K562 (cell line): ENCODE measurements around the gene JAG2. TPM values are rescaled to one million over a fixed set of nuclear protein-coding genes. Genes with fewer than 3 reads are reported as not detected.
A peak's percentile ranks its signal among the peaks of the same experiment; 100 is the strongest.

Experiments
- ATAC-seq: fragments of 200-7000 bp; cut with Tn5 transposase; 3 replicates; pipeline ENCODE4 v1.9.1; 2020; ENCODE audit warnings: moderate library complexity
- BruUV-seq: library from RNA; stranded (reverse); fragments of 400-500 nt; replicated peaks from 2 replicates; lab custom pipeline; 2021; lab: Mats Ljungman, UMichigan
- CTCF ChIA-PET: fragments of 300-600 bp; formaldehyde crosslinking; extraction: SDS; loops from one replicate; lab custom pipeline; 2021; ENCODE audit warnings: low intra/inter-chr PET ratio; lab: Yijun Ruan, JAX
- POLR2A ChIA-PET: fragments of 300-600, 350-650 bp; sonication (Branson Sonifier 250); formaldehyde crosslinking; extraction: SDS; loops from one replicate; lab custom pipeline; 2021; ENCODE audit warnings: antibody characterized with exemption, inconsistent platforms; lab: Yijun Ruan, JAX
- DNase-seq, 4 experiments: peaks; one replicate each; pipeline versions ENCODE4 v3.0.0 to v3.0.0-alpha.2; 2011 to 2018; ENCODE audit warnings: low spot score in 3 of 4, mixed read lengths in 3 of 4; ENCODE audit errors: extremely low read depth in 1 of 4
- FAIRE-seq: peaks from 2 replicates; lab custom pipeline; 2011; peaks lifted over from hg19 to GRCh38; lab: Jason Lieb, UNC
- H2AFZ ChIP-seq: 2 replicates; pipeline ENCODE4 v1.6.0; 2011; ENCODE audit warnings: low read depth, low read length, control low read depth, inconsistent platforms
- H3K27ac ChIP-seq: fragments of 200-600 bp; 3 replicates; pipeline ENCODE4 v1.8.0; 2011; ENCODE audit warnings: low read depth, mild to moderate bottlenecking, control low read depth, inconsistent platforms, low read length, moderate library complexity, mixed read lengths; ENCODE audit errors: extremely low read depth
- H3K27me3 ChIP-seq, 2 experiments: fragments of 300-600 bp in 1 of 2; 2 replicates in 1 of 2; 3 replicates in 1 of 2; pipeline versions ENCODE4 v1.6.0 to v1.8.0; 2011; ENCODE audit warnings: inconsistent platforms in 2 of 2, low read length in 2 of 2, mild to moderate bottlenecking in 1 of 2, mixed read lengths in 1 of 2, moderate library complexity in 1 of 2; ENCODE audit not compliant: control insufficient read depth in 2 of 2, insufficient read depth in 2 of 2
- H3K36me3 ChIP-seq: fragments of 300-600 bp; 3 replicates; pipeline ENCODE4 v1.8.0; 2011; ENCODE audit warnings: mild to moderate bottlenecking, low read length, inconsistent platforms; ENCODE audit not compliant: control insufficient read depth, insufficient read depth
- H3K4me1 ChIP-seq, 2 experiments: fragments of 200-600 bp in 1 of 2; replicated peaks in 1 of 2; 2 replicates in 1 of 2; 3 replicates in 1 of 2; pipeline versions ENCODE4 v1.5.1 to v1.8.0; 2011; ENCODE audit warnings: inconsistent platforms in 2 of 2, low read length in 2 of 2, mild to moderate bottlenecking in 1 of 2, mixed read lengths in 1 of 2, moderate library complexity in 1 of 2; ENCODE audit not compliant: control insufficient read depth in 2 of 2, insufficient read depth in 2 of 2
- H3K4me2 ChIP-seq: 2 replicates; pipeline ENCODE4 v1.6.1; 2011; ENCODE audit warnings: low read length, control low read depth, inconsistent platforms, mixed read lengths; ENCODE audit not compliant: insufficient read depth
- H3K4me3 ChIP-seq: fragments of 200-600 bp; sonication (generic), shearing (Covaris generic); 2 replicates; pipeline ENCODE4 v1.5.1; 2016; ENCODE audit warnings: control low read depth, inconsistent platforms
- H3K79me2 ChIP-seq: fragments of 200-600 bp; 3 replicates; pipeline ENCODE4 v1.8.0; 2011; ENCODE audit warnings: low read length, inconsistent platforms; ENCODE audit not compliant: control insufficient read depth, insufficient read depth
- H3K9ac ChIP-seq, 2 experiments: 2 replicates each; pipeline versions ENCODE4 v1.6.0 to v1.6.1; 2011; ENCODE audit warnings: low read depth in 2 of 2, low read length in 2 of 2, control low read depth in 1 of 2, inconsistent platforms in 1 of 2, mild to moderate bottlenecking in 1 of 2, mixed read lengths in 1 of 2; ENCODE audit not compliant: insufficient read depth in 1 of 2
- H3K9me1 ChIP-seq: one replicate; pipeline ENCODE4 v1.6.0; 2011; ENCODE audit warnings: inconsistent platforms, mild to moderate bottlenecking, low read length, moderate library complexity; ENCODE audit not compliant: control insufficient read depth, insufficient read depth
- H3K9me3 ChIP-seq: replicated peaks from 2 replicates; pipeline ENCODE4 v1.5.1; 2011; ENCODE audit warnings: low read depth, low read length, inconsistent platforms; ENCODE audit not compliant: control insufficient read depth, insufficient read depth
- H4K20me1 ChIP-seq: replicated peaks from 2 replicates; pipeline ENCODE4 v1.6.1; 2011; ENCODE audit warnings: low read length, inconsistent platforms, mixed read lengths; ENCODE audit not compliant: control insufficient read depth, insufficient read depth
- CBFA2T2 ChIP-seq: fragments of 450-650 bp; conservative IDR thresholded peaks from 2 replicates; pipeline ENCODE4 v1.6.1; 2017; ENCODE audit warnings: mild to moderate bottlenecking
- CBX1 ChIP-seq: sonication (generic); IDR thresholded peaks from 2 replicates; pipeline ENCODE4 v1.6.1; 2016; ENCODE audit warnings: antibody characterized with exemption, low read depth, mild to moderate bottlenecking
- HMG20A ChIP-seq: fragments of 450-650 bp; formaldehyde crosslinking; conservative IDR thresholded peaks from 2 replicates; pipeline ENCODE4 v1.4.0; 2020; ENCODE audit warnings: mild to moderate bottlenecking, mixed read lengths
- WGBS: fragments of 100-300 bp; shearing (Covaris generic); methylation state at CpG from one replicate; pipeline ENCODE4 v1.1.6; 2016; ENCODE audit warnings: low coverage, mixed read lengths; ENCODE audit not compliant: insufficient coverage; ENCODE audit errors: missing lambda C conversion rate; 5-methylcytosine and 5-hydroxymethylcytosine counted together
- in situ Hi-C: fragments of 300-500 bp; cut with MboI; formaldehyde crosslinking; loops from 4 replicates; pipeline ENCODE4 v1.15.0; 2018; ENCODE audit warnings: inconsistent platforms, mixed read lengths
- intact Hi-C: fragments of 100-400 bp; cut with micrococcal nuclease; formaldehyde crosslinking; loops from 2 replicates; pipeline ENCODE4 v1.14.2; 2022
- polyA plus RNA-seq, 8 experiments: library from polyadenylated mRNA; depleted of rRNA in 4 of 8; stranded (reverse) in 5 of 8; unstranded in 3 of 8; fragments of >200 nt; fragmentation: Nextera tagmentation in 2 of 8; fragmentation: Illumina TruSeq in 1 of 8; extraction: Ambion mirVana in 2 of 8; extraction: Trizol in 1 of 8; gene quantifications; 2 replicates each; pipeline versions ENCODE4 v1.2.1 to v1.2.3, GENCODE V29; 2011 to 2014; ENCODE audit warnings: inconsistent platforms in 1 of 8, missing spikeins in 1 of 8
- total RNA-seq, 7 experiments: library from RNA; depleted of rRNA in 6 of 7; stranded (reverse); fragments of >200 nt in 6 of 7; fragmentation: Illumina TruSeq in 2 of 7; extraction: Trizol in 2 of 7; gene quantifications; 2 replicates each; pipeline versions ENCODE4 v1.2.1 to v1.2.3, GENCODE V29; 2011 to 2021; ENCODE audit warnings: low replicate concordance in 1 of 7
- TF ChIP-seq, protein P1 (sequence below): sonication (generic); formaldehyde crosslinking; IDR thresholded peaks from 2 replicates; pipeline ENCODE4 v1.8.0; 2023; ENCODE audit warnings: mild to moderate bottlenecking, missing genetic modification reagents

The JAG2 gene
- total and polyA plus RNA-seq, 9 of the 15 experiments (the other 6 are each of a cell fraction or from before 2014, with no cell fraction given): 0.25 to 48.4 (median 8.6) TPM

DNA sequence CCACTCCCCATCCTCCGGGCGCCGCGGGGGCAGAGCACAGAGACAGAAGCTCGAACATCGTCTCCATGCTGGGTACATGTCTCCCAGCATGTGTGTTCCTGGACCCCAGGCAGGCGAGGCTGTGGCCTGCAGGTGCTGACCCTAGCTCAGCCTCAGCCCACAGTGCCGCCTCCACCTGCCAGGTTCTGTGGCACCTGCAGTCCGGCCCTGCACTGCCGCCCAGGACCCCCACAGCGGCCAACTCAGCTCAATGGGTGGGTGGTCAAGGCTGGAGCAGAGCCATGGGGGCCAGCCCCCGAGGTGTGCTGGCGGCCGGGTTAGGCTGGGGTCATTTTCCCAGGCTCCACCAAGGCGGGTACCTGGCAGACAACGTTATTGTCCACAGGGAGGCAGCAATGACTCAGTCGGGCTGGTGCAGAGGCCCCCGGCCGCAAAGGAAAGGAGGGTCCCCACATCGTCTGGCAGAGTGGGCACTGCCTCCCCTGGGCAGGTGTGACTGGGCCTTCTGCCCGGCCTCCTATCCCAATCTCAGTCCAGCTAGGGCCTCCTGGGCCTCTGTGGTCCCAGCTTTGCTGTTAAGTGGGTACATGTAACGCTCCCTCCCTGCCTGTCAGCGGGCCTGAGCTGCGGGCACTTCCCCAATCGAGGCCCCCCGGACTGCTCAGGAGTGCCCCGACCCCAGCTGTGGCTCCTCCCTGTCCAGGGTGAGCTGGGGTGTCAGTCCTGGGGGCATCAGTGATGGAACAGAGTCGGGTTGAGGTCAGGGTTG is 32.8 kb upstream of the JAG2 start:
- TF ChIP-seq HMG20A (CRISPR knock-in tag) (no peak), CBX1 (no peak), CBFA2T2 (no peak)
- BruUV-seq: no TSS peak
- 0 out of 4 replicates have a peak overlapping the region, but pooled peaks of 1 of the 2 experiments have one; percentile 9 for H3K9ac ChIP-seq
- FAIRE-seq (no peak), DNase-seq (no peak), ATAC-seq (no peak)
- peaks cover 0 to 5% of the 10 kb centered on the region in 2 experiments; a peak in 1 of 5 replicates for H3K27me3 ChIP-seq
- no peaks in the 10 kb centered on the region for H3K9me1 ChIP-seq
- intact Hi-C loops: loop anchor here (5.0 kb wide), 1 partner anchor 81 kb away; no protein-coding TSS in a partner anchor
- H3K36me3 ChIP-seq: no peaks in the 10 kb centered on the region
- CTCF ChIA-PET: interaction anchor here (1.3 kb wide), 1 partner anchor 151 kb away, joined by 3 read pairs; no protein-coding TSS in a partner anchor
- WGBS: 37% methylated on average over 13 of the region's 28 CpGs
- H3K4me3 ChIP-seq: no peak overlapping the region
- H3K79me2 ChIP-seq: no peaks in the 10 kb centered on the region
- POLR2A ChIA-PET: no interaction called here
- no peak overlapping the region for H2AFZ ChIP-seq
- H3K27ac ChIP-seq: no peak overlapping the region
- in situ Hi-C loops: loop anchor here (5.0 kb wide), 1 partner anchor 66 kb away; no protein-coding TSS in a partner anchor
- no peak overlapping the region for H3K4me2 ChIP-seq
- peaks cover 3 to 73% of the 10 kb centered on the region in 2 experiments; a peak in 3 of 5 replicates for H3K4me1 ChIP-seq
- no peaks in the 10 kb centered on the region for H3K9me3 ChIP-seq
- H4K20me1 ChIP-seq: peaks cover 12% of the 10 kb centered on the region; the same call in 1 of the 2 replicates

DNA sequence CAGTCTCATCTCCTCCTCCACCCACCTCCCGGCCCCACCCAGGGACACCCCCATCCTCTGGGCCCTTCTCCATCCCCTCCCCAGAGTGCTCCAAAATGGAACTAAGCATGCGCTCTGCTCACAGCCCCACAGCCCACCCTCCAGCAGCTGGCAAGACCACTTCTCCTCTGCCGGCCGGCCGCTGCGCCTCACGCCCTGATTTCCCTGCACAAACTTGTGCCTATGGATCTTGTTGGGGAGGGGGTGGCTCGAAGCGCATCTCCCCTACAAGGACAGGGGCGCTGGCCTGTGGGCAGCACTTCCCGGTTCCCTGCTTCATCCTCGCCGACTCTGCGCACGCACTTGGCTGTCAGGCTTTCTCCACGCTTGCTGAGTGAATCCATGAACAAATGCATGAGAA is 32.1 kb upstream of the JAG2 start:
- no TSS peak for BruUV-seq
- ATAC-seq: no peak
- in situ Hi-C loops (loop anchor here (5.0 kb wide), 1 partner anchor 67 kb away; no protein-coding TSS in a partner anchor), intact Hi-C loops (loop anchor here (5.0 kb wide), 1 partner anchor 82 kb away; no protein-coding TSS in a partner anchor)
- peaks cover 6 to 76% of the 10 kb centered on the region in 2 experiments; a peak in 3 of 5 replicates for H3K4me1 ChIP-seq
- no peak for FAIRE-seq
- no peak overlapping the region for H3K4me2 ChIP-seq
- no peaks in the 10 kb centered on the region for H3K9me1 ChIP-seq
- no peaks in the 10 kb centered on the region for H3K36me3 ChIP-seq
- DNase-seq: no peak
- CTCF ChIA-PET: interaction anchor here (1.3 kb wide), 1 partner anchor 152 kb away, joined by 3 read pairs; no protein-coding TSS in a partner anchor
- POLR2A ChIA-PET: no interaction called here
- no peaks in the 10 kb centered on the region for H3K9me3 ChIP-seq
- H3K27ac ChIP-seq: no peak overlapping the region
- 0 out of 4 replicates have a peak overlapping the region, but pooled peaks of 1 of the 2 experiments have one; percentile 9 for H3K9ac ChIP-seq
- TF ChIP-seq, protein P1, sequence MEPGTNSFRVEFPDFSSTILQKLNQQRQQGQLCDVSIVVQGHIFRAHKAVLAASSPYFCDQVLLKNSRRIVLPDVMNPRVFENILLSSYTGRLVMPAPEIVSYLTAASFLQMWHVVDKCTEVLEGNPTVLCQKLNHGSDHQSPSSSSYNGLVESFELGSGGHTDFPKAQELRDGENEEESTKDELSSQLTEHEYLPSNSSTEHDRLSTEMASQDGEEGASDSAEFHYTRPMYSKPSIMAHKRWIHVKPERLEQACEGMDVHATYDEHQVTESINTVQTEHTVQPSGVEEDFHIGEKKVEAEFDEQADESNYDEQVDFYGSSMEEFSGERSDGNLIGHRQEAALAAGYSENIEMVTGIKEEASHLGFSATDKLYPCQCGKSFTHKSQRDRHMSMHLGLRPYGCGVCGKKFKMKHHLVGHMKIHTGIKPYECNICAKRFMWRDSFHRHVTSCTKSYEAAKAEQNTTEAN (CRISPR knock-in tag): no peak
- 39% methylated on average over 16 of the region's 16 CpGs for WGBS
- H3K4me3 ChIP-seq: no peak overlapping the region
- H3K27me3 ChIP-seq: peaks cover 0 to 11% of the 10 kb centered on the region in 2 experiments; a peak in 2 of 5 replicates
- no peak overlapping the region for H2AFZ ChIP-seq
- H3K79me2 ChIP-seq: no peaks in the 10 kb centered on the region
- H4K20me1 ChIP-seq: peaks cover 12% of the 10 kb centered on the region; the same call in 1 of the 2 replicates
